Body of pancreas (tissue), 4 donors: ENCODE data around the gene SHH. TPM values are rescaled to one million over a fixed set of nuclear protein-coding genes. Genes with fewer than 3 reads are reported as not detected.

Experiments
- ATAC-seq: fragments of 150-250 bp; one replicate; pipeline ENCODE4 v1.9.1; 2016
- DNase-seq, 4 donors: peaks; one replicate each; pipeline ENCODE4 v3.0.0-alpha.2; 2019
- H3K27ac ChIP-seq, 4 donors: fragments of 200-600 bp; sonication (generic); 1 replicate in 3 of 4; 2 replicates in 1 of 4; pipeline versions ENCODE4 v1.5.1 to v1.6.1; 2016 to 2019; ENCODE audit warnings: mild to moderate bottlenecking in 1 of 4, mixed read lengths in 1 of 4, moderate library complexity in 1 of 4
- H3K27me3 ChIP-seq, 2 donors: fragments of 200-600 bp; sonication (generic); one replicate each; pipeline ENCODE4 v1.6.0; 2016; ENCODE audit warnings: mild to moderate bottlenecking in 1 of 2
- H3K36me3 ChIP-seq, 2 donors: fragments of 200-600 bp; sonication (generic); replicated peaks in 1 of 2; 2 replicates each; pipeline ENCODE4 v1.5.1; 2016; ENCODE audit warnings: low read depth in 2 of 2; ENCODE audit not compliant: insufficient read depth in 1 of 2
- H3K4me1 ChIP-seq: fragments of 200-600 bp; sonication (generic); one replicate; pipeline ENCODE4 v1.6.0; 2016
- H3K4me3 ChIP-seq, 2 donors: fragments of 200-600 bp; sonication (generic); 1 replicate in 1 of 2; 2 replicates in 1 of 2; pipeline ENCODE4 v1.5.1; 2016 to 2019
- H3K9me3 ChIP-seq, 3 donors: fragments of 200-600 bp; sonication (generic); 1 replicate in 2 of 3; 2 replicates in 1 of 3; pipeline ENCODE4 v1.5.1; 2016
- CTCF ChIP-seq, 7 experiments: fragments of 450-650 bp in 4 of 7; fragments of 200-600 bp in 3 of 7; sonication (generic) in 3 of 7; IDR thresholded peaks; one replicate each; pipeline ENCODE4 v1.5.1; 2016 to 2019; ENCODE audit warnings: antibody characterized with exemption in 7 of 7
- POLR2A ChIP-seq, 3 donors: fragments of 450-650 bp; IDR thresholded peaks; one replicate each; pipeline ENCODE4 v1.6.1; 2016; ENCODE audit warnings: antibody characterized with exemption in 3 of 3, mild to moderate bottlenecking in 2 of 3
- whole genome bisulfite sequencing, 2 donors: methylation state at CpG; one replicate each; pipeline ENCODE4 v1.1.5; 2017; 5-methylcytosine and 5-hydroxymethylcytosine counted together
- intact Hi-C: fragments of 100-400 bp; cut with DNase I; formaldehyde crosslinking; loops from one replicate; pipeline ENCODE4 v1.15.1; 2023
- total RNA-seq, 2 donors: library from RNA; depleted of rRNA; stranded (reverse); fragments of >200 nt; gene quantifications; one replicate each; pipeline ENCODE4 v1.1.0, GENCODE V29; 2016

The SHH gene
- total RNA-seq, 2 donors from 2014 or later, result 0.33 to 0.78 TPM

- intact Hi-C loops, result no loop called here
- H3K4me3 ChIP-seq, result no peak overlapping the region
- DNase-seq, result no peak
These were observed 39.6 kb upstream of the SHH start for GRCh38 chr7:155851892-155852291.

GRCh38 chr7:155850766-155851678 lies 38.8 kb upstream of the SHH start:
- H3K4me1 ChIP-seq, result no peaks in the 10 kb centered on the region
- DNase-seq (no peak), ATAC-seq (no peak)
- H3K9me3 ChIP-seq, result no peaks in the 10 kb centered on the region
- H3K27ac ChIP-seq, result no peak overlapping the region
- TF ChIP-seq CTCF (IDR thresholded peaks at IDR 0.05), result no peak
- TF ChIP-seq POLR2A (IDR thresholded peaks at IDR 0.05), result no peak
- peaks cover 0 to 4% of the 10 kb centered on the region in 2 donors for H3K27me3 ChIP-seq
- intact Hi-C loops, result no loop called here
- H3K36me3 ChIP-seq, result no peaks in the 10 kb centered on the region
- 55 to 57% methylated on average over 21 to 22 of the region's 22 CpGs for WGBS, 2 donors
- no peak overlapping the region for H3K4me3 ChIP-seq

More at GRCh38 chr7:155851892-155852291, 39.6 kb upstream of the SHH start:
- 82 to 86% methylated on average over 2 to 5 of the region's 5 CpGs for WGBS, 2 donors
- no peak overlapping the region for H3K27ac ChIP-seq
- H3K36me3 ChIP-seq, result no peaks in the 10 kb centered on the region
- no peak for ATAC-seq
- H3K27me3 ChIP-seq, result peaks cover 0 to 4% of the 10 kb centered on the region in 2 donors
- no peaks in the 10 kb centered on the region for H3K4me1 ChIP-seq
- no peak for TF ChIP-seq POLR2A (IDR thresholded peaks at IDR 0.05)
- no peak for TF ChIP-seq CTCF (IDR thresholded peaks at IDR 0.05)
- no peaks in the 10 kb centered on the region for H3K9me3 ChIP-seq

GRCh38 chr7:155850001-155850436 lies 37.8 kb upstream of the SHH start:
- intact Hi-C loops, result no loop called here
- Histone ChIP-seq H3K4me1 (no peaks in the 10 kb centered on the region), H3K27me3 (peaks cover 0 to 4% of the 10 kb centered on the region in 2 donors), H3K27ac (no peak overlapping the region), H3K36me3 (no peaks in the 10 kb centered on the region), H3K4me3 (no peak overlapping the region), H3K9me3 (no peaks in the 10 kb centered on the region)
- no peak for DNase-seq
- ATAC-seq, result no peak
- no peak for TF ChIP-seq POLR2A (IDR thresholded peaks at IDR 0.05)
- TF ChIP-seq CTCF (IDR thresholded peaks at IDR 0.05), result no peak
- WGBS, 2 donors, result 66 to 79% methylated on average over 4 to 5 of the region's 5 CpGs

GRCh38 chr7:155848691-155849669 lies 36.7 kb upstream of the SHH start:
- DNase-seq, result no peak
- Histone ChIP-seq H3K4me1 (peaks cover 6% of the 10 kb centered on the region), H3K27ac (no peak overlapping the region), H3K9me3 (no peaks in the 10 kb centered on the region), H3K27me3 (peaks cover 0 to 4% of the 10 kb centered on the region in 2 donors), H3K4me3 (no peak overlapping the region), H3K36me3 (no peaks in the 10 kb centered on the region)
- 57% methylated on average over 13 to 18 of the region's 18 CpGs for WGBS, 2 donors
- no peak for TF ChIP-seq CTCF (IDR thresholded peaks at IDR 0.05)
- no peak for TF ChIP-seq POLR2A (IDR thresholded peaks at IDR 0.05)
- no peak for ATAC-seq
- intact Hi-C loops, result no loop called here
